ENCODE measurements around the gene CACNG8.

The CACNG8 gene

DNA sequence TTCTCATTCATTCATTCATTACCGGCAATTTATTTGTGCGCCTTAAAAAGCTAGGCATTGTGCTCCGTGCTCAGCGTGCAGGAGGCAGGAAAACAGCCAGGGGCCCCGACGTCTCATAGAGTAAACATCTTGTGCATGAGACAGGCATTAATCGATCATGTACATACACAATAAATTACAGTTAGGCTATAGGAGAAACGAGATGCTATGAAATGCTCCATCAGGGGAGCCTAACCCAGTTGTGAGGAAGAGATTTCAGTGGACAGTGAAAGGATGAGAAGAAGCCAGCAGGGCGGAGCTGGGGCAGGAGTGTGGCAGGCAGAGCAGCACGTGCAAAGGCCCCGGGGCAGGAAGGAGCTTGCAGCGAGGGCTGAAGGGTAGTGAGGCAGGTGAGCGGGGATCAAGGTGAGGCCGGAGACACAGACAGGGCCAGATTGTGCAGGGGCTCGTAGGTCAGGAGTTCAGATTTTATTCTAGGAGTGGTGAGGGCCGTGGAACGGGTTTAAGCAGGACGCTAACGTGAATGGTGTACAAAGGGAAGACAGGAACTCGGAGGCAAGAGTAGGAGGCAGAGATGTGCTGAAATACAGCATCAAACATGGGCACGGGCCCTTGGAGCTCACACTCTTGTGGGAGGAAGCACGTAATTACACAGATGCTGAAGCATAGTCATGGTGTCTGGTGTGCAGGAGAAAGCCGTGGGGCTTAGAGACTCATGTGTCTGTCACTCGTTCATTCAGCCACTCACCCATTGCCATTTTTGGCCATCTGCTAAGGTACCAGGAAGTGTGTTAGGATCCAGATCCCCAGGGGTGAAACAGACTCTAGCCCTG, 20.9 kb downstream of the CACNG8 start:
- TF ChIP-seq, protein P1, sequence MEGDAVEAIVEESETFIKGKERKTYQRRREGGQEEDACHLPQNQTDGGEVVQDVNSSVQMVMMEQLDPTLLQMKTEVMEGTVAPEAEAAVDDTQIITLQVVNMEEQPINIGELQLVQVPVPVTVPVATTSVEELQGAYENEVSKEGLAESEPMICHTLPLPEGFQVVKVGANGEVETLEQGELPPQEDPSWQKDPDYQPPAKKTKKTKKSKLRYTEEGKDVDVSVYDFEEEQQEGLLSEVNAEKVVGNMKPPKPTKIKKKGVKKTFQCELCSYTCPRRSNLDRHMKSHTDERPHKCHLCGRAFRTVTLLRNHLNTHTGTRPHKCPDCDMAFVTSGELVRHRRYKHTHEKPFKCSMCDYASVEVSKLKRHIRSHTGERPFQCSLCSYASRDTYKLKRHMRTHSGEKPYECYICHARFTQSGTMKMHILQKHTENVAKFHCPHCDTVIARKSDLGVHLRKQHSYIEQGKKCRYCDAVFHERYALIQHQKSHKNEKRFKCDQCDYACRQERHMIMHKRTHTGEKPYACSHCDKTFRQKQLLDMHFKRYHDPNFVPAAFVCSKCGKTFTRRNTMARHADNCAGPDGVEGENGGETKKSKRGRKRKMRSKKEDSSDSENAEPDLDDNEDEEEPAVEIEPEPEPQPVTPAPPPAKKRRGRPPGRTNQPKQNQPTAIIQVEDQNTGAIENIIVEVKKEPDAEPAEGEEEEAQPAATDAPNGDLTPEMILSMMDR (IDR thresholded peaks at IDR 0.05; ENCODE audit: low read depth, low read length) = no peak

DNA sequence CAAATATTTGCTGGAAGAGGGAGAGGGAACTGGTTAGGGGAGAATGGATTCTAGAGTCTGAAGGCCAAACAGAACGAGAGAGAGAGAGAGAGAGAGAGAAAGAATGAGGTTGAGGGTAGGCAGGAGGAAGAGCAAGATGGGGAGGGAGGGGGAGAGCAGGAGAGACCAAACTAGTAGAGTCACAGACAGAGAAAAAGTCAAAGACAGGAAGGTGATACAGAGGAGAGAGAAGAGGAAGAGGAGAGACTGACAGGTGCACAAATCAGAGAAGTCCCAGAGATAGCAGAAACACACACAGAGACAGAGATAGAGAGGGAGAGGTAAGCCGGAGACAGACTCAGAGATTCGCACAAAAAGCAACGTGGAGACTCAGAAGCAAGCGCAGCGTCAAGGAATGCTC, 23.1 kb downstream of the CACNG8 start:
- TF ChIP-seq, protein P1 (IDR thresholded peaks at IDR 0.05; ENCODE audit: low read depth, low read length) = no peak
- H3K4me3 ChIP-seq (ENCODE audit: low read depth, low read length) = no peak overlapping the region

More for the DNA sequence above, 20.9 kb downstream of the CACNG8 start:
- no peak overlapping the region for H3K4me3 ChIP-seq (ENCODE audit: low read depth, low read length)

DNA sequence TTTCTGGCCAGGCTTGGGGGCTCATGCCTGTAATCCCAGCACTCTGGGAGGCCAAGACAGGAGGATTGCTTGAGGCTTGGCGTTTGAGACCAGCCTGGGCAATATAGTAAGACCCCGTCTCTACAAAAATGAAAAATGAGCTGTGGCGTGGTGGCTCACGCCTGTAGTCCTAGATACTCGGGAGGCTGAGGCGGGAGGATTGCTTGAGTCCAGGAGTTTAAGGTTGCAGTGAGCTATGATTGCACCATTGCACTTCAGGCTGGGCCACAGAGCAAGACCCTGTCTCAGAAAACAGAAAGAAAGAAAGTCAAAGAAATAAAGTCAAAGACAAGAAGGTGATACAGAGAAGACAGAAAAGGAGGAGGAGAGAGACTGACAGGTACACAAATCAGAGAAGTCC, 26.2 kb downstream of the CACNG8 start:
- TF ChIP-seq, protein P1 (IDR thresholded peaks at IDR 0.05; ENCODE audit: low read depth, low read length) = no peak
- no peak overlapping the region for H3K4me3 ChIP-seq (ENCODE audit: low read depth, low read length)

GRCh38 chr19:53989600-53990533, 27.1 kb downstream of the CACNG8 start:
- TF ChIP-seq, protein P1 (IDR thresholded peaks at IDR 0.05; ENCODE audit: low read depth, low read length) = no peak
- H3K4me3 ChIP-seq (ENCODE audit: low read depth, low read length) = no peak overlapping the region

GRCh38 chr19:53991224-53992113, 28.7 kb downstream of the CACNG8 start, which contains the start of gene CACNG6:
Gene CACNG6, plus strand, starts transcription at chr19:53991637. Its CDS starts 1,241 bp downstream, at chr19:53992878.
- TF ChIP-seq, protein P1 (IDR thresholded peaks at IDR 0.05; ENCODE audit: low read depth, low read length) = no peak
- peak within 1 kb of the TSS; percentile 20; the same call in 1 of the 2 replicates for H3K4me3 ChIP-seq (ENCODE audit: low read depth, low read length)

DNA sequence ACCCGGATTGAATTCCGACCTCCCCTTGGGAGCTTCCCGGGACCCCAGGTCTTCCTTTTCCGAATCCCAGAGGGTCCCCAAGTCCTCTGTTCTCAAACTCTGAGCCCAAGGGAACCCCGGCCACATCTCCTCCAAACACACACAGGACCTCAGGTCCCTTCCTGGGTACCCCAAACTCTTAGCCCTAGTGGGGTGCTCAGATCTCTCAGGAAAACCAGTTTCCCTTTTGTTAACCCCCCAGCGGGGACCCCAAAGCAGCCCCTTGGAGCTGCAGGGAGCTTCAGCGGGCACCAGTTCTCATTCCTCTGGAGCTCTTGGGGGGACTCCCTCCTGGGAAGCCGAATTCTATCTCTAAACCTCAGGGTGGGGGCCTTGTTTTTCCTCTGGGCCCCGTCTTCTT, 29.5 kb downstream of the CACNG8 start:
- H3K4me3 ChIP-seq (ENCODE audit: low read depth, low read length) = no peak overlapping the region
- TF ChIP-seq, protein P1 (IDR thresholded peaks at IDR 0.05; ENCODE audit: low read depth, low read length) = no peak

Measured in WI38 (cell line).